PC-9 (cell line): ENCODE measurements around the gene OR52W1.

Experiments used
- EZH2 ChIP-seq: fragments of 200-600 bp; sonication (generic); IDR thresholded peaks from 2 replicates; pipeline ENCODE4 v1.8.0; 2017; ENCODE audit warnings: antibody characterized with exemption, low read depth
- TF ChIP-seq, protein P1 (sequence below): fragments of 200-600 bp; sonication (generic); conservative IDR thresholded peaks from 2 replicates; pipeline ENCODE4 v1.6.1; 2017; ENCODE audit warnings: mixed run types, antibody characterized with exemption, mild to moderate bottlenecking, moderate library complexity

DNA sequence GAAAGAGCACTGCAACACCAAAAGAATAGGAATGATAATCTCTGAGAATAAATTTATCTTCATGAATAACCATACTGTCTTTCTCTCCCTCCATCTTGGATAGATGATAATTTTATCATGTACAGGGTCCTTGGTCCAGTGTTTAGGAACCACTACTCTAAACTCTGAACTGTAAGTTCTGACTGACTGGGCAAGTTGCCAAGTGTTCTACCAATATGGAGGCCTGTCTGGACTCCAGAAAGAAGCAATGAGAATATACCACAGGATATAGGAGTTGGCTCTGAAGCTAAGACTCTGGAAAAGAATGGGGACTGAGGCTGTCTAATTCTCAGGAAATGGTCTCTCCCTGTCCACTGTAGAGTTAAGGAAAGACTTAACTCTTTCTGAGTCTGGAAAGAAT, 33.9 kb downstream of the OR52W1 start:
- TF ChIP-seq, protein P1, sequence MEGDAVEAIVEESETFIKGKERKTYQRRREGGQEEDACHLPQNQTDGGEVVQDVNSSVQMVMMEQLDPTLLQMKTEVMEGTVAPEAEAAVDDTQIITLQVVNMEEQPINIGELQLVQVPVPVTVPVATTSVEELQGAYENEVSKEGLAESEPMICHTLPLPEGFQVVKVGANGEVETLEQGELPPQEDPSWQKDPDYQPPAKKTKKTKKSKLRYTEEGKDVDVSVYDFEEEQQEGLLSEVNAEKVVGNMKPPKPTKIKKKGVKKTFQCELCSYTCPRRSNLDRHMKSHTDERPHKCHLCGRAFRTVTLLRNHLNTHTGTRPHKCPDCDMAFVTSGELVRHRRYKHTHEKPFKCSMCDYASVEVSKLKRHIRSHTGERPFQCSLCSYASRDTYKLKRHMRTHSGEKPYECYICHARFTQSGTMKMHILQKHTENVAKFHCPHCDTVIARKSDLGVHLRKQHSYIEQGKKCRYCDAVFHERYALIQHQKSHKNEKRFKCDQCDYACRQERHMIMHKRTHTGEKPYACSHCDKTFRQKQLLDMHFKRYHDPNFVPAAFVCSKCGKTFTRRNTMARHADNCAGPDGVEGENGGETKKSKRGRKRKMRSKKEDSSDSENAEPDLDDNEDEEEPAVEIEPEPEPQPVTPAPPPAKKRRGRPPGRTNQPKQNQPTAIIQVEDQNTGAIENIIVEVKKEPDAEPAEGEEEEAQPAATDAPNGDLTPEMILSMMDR = no peak
- no peak for TF ChIP-seq EZH2
